GM08714 (cell line): ENCODE results near the gene PI4KB.
"Not testable (repeated sequence)": the region's sequence is repeated elsewhere in the genome, so short reads cannot be mapped to it uniquely, and the experiment has no call there.

Source experiments
- H3K4me3 ChIP-seq: fragments of 200-500 bp; sonication (Bioruptor generic); 2 replicates; pipeline ENCODE4 v1.5.1; 2014; ENCODE audit warnings: mild to moderate bottlenecking, low read length, inconsistent platforms
- ZNF274 ChIP-seq: IDR thresholded peaks from 2 replicates; pipeline ENCODE4 v1.6.1; 2012; ENCODE audit warnings: mild to moderate bottlenecking, low read depth, low read length

The PI4KB gene

DNA sequence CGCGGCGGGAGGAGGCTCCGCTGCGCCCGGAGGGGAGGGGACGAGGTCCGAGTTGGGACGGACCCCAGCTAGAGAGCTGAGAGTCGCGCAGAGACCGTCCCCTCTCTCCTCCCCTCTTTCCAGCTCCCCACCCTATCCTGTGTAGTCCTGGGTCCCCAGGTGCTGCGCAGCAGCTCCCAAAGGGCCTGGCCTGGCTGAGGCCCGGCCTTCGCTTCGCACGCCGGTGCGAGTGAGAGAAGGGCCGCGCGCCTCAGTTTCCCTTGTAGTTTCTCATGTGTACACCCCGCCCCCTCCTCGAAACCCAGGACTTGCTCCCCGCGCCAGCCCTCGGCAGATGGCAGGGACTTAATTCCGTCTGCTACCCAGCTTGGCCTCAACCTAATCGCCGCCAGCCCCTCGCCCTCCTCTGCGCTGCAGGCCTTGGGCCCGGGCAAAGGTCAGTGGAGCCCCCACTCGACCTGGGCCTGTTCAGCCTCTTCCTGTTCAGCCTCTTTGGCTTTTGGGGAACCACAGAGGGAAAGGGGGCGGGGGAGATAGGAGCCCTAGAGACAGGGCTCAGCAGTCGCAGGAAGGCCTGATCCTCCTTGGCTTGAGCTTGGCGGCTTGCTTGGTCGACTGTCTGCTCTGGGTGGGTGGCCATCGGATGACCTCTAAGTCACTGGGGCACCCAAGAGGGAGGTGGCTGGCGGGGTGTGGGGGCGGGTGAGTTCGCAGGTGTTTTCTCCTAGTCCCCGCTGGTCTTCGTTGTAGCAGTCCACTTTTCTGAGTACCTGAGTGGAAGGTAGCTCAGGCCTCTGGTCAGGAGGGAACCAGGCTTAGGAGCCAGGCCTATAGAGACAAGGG, 44.1 kb downstream of the PI4KB start:
- peak overlapping the region; percentile 90 for H3K4me3 ChIP-seq
- no peak for TF ChIP-seq ZNF274

DNA sequence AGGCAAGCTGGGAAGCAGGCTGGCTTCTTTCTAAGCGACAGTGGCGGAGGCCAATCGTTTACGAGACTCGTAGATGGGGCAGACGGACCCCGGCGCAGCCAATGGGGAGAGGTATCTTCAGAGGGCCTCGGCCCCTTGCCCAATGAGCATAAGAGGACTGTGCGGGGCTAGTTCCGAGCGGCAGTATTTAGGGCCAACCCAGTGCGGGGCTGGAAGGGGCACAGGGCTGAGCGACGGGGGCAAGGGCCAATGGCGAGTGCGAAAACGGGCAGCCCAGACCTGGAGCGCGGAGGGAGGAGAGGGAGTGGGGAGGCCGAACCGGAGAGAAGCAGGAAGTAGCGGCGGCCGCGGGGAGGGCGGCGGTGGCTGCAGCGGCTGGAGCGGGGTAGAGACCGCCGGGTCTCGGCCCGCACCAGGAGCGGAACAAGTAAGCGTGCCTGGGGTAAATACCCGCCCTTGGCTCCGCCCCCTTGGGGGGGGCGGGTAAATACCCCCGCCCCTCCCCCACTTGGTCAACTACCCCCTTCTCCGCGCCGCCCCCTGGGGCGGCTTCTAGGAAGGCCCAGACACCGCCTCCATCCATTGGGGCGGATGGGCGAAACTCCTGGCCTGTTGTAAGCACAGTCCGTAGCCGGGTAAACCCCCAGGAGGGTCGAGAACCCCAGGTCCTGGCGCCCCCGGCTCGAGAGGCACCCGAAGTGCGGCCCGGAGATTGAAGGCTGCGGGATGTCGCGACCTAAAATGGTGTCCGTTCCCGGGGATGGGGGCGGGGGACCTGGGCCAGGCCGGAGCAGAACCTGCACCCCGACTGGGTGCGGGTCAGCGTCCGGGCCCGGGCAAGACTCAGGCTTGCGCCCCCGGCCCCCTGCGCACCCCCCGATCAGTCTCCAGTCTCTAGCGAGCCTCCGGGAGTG, 45.0 kb downstream of the PI4KB start, which contains the start of gene ZNF687:
Gene ZNF687, plus strand, starts transcription at position 331 of the 914 bp plus-strand sequence. CDS start 3,993 bp downstream, outside the sequence.
- H3K4me3 ChIP-seq: peak within 1 kb of the TSS; percentile 90
- TF ChIP-seq ZNF274: no peak

DNA sequence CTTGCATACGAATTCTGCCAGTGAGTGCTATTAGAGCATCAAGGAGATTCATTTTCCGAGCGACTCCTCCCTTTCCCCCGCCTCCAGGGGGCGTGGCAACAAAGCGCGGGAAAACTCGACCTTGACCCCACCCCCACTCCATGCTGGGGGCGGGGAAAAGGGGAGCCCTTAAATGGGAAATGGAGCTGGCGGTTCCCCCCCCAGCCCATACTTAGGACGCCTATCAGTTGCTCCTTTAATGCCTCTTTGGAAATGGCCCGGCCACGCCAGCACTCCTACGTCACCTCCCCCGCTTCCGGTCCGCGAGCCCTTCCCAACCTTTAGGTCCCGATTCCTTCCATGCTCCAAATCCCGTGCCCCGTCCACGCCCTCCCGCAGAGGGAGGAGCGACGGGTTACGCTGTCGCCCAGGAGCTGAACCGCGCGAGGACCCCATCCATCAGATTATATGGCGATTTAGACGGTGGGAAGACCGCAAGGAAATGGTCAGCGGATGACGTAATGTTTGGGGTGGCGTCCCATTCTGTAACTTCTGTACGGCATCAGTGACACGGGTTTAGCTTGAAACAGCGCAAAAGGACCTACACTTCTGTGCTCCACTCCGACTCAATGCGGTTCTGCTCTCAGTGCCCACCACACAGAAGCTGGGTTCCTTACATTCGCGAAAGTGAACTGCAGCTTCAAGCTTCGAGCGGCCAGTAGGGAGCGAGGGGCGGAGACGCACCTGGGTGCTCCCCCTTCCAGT, 45.8 kb downstream of the PI4KB start:
- H3K4me3 ChIP-seq: peak overlapping the region; percentile 75
- no peak for TF ChIP-seq ZNF274

DNA sequence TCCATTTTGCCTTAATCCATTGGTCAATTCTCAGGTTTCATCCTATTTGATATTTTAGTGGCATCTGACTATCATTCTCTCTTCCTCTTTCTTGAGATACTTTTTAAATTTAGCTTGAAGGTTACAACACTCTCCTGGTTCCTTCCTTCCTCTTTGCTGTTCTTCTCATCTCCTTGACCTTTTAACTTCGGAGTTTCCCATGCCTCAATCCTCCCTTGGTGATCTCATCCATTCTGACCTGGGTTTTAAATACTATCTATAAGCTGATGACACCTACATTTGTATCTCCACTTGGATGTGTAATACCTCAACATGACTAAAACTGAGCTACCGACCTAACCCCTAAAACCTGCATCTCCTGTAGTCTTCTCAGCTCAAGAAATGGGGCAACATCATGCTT, 50.0 kb downstream of the PI4KB start:
- H3K4me3 ChIP-seq: no peak overlapping the region
- TF ChIP-seq ZNF274: no peak

DNA sequence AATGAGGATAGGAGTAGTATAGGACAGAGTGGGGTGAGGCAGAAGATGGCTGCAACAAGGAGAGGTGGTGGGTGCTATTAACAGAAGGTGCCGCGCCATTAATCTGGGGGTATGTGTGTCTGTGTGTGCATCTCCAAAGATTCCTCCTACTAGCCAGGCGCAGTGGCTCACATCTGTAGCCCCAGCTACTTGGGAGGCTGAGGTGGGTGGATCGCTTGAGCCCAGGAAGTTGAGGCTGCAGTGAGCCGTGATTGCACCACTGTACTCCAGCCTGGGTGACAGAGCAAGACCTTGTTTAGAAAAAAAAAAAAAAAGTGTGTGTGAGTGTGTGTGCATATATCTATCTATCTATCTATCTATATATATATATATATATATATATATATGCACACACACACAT, 51.9 kb downstream of the PI4KB start:
- H3K4me3 ChIP-seq: not testable (repeated sequence)

DNA sequence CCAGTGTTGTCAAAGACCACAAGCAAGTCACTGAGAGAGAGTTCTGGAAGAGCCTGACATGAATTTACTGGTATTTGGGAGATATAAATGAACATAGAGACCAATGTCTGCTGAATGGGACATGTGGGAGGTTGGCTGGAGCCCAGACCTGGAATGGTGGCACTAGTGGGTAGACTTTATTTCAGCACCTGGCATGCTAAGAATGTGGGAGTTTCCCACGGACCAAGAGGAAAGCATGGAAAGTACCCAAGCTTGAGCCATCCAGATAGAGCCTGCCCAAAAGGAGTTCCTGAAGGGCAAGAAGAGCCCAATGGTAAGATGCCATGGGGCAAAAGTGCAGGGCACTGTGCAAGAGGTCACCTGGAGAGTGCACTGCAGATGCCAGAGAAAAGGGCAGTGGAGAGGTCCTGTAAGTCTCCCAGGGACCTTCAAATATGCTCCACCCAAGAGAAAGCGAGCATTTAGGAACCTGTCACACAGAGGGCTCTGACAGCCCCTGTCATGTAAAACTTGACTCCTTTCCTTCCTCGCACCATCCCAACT, 53.2 kb downstream of the PI4KB start:
- no peak overlapping the region for H3K4me3 ChIP-seq
- TF ChIP-seq ZNF274: no peak

DNA sequence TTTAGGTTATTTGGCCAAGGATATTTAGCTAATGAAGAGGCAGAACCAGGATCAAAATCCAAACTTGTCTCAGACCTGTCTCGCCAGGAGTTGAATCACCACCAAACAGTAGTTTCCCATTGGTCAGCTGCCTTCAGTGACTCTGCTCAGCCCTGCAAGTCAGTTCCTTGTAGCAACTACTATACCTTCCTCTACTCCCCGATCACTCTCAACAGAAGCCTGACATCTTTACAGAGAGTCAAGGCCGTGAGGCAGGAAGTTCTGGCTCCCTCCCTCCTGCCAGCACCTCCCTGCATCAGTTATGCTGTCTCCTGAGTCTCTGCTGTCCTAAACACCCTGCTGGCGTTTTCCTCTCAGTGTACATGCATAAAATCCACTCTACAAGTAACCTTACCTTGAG, 59.5 kb downstream of the PI4KB start:
- TF ChIP-seq ZNF274: no peak
- H3K4me3 ChIP-seq: no peak overlapping the region

DNA sequence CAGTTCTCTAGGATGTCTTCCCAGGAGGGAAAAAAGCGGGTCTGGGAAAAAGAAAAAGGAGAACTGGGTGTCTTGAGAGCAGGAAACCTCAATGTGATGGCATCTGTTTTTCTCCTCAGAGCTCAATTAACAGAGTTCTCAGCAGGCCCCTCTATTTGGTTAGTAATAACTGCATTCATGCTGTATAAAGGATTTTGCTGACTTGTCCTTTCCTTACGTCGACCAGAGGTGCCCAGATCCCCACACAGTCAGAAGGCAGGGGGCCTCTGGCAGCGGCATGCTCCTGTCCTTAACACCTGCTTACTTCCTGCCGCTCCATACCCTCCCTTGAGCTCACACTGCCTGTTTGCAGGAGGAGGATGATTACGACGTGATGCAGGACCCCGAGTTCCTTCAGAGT, 60.4 kb downstream of the PI4KB start:
- no peak overlapping the region for H3K4me3 ChIP-seq
- TF ChIP-seq ZNF274: no peak

DNA sequence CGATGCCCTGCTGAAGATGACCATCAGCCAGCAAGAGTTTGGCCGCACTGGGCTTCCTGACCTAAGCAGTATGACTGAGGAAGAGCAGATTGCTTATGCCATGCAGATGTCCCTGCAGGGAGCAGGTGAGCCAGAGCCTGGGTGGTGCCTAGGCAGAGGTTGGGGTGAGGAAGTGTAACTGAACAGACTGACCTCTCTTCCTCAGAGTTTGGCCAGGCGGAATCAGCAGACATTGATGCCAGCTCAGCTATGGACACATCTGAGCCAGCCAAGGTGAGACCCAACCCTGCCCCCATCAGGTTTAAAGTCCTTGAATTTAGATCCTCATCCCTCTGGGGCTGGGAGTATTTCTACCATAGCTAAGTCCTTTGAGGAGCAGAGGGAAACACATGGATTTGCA, 60.9 kb downstream of the PI4KB start:
- no peak for TF ChIP-seq ZNF274
- H3K4me3 ChIP-seq: no peak overlapping the region

DNA sequence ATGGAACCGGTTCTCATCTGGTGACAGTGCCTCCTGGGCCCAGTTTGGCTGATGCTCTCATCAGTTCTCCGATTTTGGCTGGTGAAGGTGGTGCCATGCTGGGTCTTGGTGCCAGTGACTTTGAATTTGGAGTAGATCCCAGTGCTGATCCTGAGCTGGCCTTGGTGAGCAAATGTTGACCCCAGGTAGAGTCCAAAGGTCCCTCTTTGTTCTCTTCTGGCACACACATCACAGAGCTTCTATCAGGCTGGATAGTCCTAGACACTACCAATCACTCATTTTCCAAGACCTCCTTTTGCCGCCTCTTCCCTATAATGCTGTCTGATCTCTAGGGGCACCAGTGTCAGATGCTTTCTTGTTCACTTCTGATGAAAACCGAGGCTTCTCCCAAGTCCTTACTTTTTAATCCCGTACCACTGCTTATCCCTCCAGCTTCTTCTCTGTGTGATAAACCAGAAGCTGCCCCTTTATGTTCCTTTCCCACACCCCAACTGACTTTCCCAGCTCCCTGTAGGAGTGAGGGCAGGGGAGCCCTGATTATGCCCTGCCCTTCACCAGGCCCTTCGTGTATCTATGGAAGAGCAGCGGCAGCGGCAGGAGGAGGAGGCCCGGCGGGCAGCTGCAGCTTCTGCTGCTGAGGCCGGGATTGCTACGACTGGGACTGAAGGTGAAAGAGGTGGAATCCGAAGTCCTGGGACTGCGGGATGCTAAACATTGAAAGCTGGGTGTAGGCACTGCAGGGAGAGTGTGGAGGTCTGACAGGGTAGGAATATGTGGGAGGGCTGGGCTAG, 61.6 kb downstream of the PI4KB start:
- TF ChIP-seq ZNF274: no peak
- no peak overlapping the region for H3K4me3 ChIP-seq

DNA sequence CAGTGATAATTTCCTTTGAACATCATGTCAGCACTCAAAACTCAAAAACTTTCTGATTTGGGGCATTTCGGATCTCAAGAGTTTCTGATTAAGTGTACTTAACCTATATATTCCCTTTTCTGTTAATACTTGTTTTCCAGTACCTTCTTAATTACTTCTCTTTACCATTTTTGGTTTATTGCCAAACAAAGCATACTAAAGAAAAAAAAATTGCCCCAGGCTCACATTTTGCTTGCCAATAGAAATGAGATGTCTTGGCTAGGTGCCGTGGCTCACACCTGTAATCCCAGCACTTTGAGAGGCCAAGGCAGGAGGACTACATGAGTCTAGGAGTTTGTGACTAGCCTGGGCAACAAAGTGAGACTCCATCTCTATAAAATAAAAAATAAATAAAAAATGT, 67.9 kb downstream of the PI4KB start:
- H3K4me3 ChIP-seq: no peak overlapping the region
- no peak for TF ChIP-seq ZNF274

DNA sequence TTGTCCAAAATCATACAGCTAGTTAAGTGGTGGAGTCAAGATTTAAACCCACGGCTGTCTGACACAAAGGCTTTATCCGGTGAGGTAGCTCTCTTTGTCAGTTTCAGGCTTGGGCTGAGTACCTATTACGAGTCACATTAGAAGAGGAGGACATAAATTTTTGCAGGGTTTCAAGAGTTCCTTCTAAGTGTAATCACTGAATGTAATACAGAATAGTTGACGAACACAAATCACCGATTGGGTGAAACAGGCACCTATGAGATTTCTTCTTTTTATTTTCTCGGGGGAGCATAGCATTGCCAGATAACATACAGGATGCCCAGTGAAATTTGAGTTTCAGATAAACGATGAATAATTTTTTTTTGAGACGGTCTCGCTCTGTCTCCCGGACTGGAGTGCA, 71.8 kb downstream of the PI4KB start:
- peak overlapping the region; percentile 94 for H3K4me3 ChIP-seq
- TF ChIP-seq ZNF274: no peak
